PFSK-1 (cell line): Measurements from ENCODE around the gene TDRD3.

Experiments
- POLR2AphosphoS5 ChIP-seq: IDR thresholded peaks from 2 replicates; pipeline ENCODE4 v1.6.1; 2012; ENCODE audit warnings: low read depth, mild to moderate bottlenecking, control low read depth, low read length, moderate library complexity
- SIN3A ChIP-seq: IDR thresholded peaks from 2 replicates; pipeline ENCODE4 v1.6.1; 2012; ENCODE audit warnings: mild to moderate bottlenecking, low read length, moderate library complexity, borderline replicate concordance; ENCODE audit not compliant: insufficient read depth
- TF ChIP-seq, protein P1 (sequence below), 2 experiments: IDR thresholded peaks; 2 replicates each; pipeline versions ENCODE4 v1.6.1 to v1.8.0; 2011 to 2012; ENCODE audit warnings: low read depth in 2 of 2, low read length in 2 of 2, control low read depth in 1 of 2, inconsistent platforms in 1 of 2, mild to moderate bottlenecking in 1 of 2, moderate library complexity in 1 of 2; ENCODE audit not compliant: insufficient read depth in 1 of 2

DNA sequence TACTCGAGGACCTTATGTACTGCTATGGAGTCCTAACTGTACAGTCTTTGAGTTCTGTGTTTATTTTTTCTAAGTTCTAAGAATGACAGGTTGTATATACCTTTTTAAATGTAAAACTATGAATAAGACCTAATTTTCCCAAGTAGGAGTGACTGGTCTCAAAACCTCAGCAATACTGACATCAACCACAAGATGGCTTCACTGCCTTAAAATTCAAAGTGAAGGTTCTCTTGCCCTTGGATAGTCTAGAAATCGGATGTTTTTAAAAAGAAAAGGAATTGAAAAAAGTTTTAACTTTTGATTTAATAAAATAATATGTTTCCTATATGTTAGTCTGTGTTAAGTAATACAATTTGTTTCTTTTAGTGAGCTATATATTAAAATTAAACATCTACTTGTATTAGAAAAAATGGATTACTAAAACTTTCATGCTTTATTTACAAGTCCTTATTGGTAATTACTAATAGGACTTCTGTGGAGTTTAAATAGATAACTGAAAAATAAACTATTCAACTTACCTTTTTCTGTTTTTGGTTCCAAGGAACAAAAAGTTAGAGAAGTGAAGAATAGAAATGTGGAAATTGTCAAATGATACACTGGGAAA lies 52.0 kb downstream of the TDRD3 start:
- TF ChIP-seq, protein P1, sequence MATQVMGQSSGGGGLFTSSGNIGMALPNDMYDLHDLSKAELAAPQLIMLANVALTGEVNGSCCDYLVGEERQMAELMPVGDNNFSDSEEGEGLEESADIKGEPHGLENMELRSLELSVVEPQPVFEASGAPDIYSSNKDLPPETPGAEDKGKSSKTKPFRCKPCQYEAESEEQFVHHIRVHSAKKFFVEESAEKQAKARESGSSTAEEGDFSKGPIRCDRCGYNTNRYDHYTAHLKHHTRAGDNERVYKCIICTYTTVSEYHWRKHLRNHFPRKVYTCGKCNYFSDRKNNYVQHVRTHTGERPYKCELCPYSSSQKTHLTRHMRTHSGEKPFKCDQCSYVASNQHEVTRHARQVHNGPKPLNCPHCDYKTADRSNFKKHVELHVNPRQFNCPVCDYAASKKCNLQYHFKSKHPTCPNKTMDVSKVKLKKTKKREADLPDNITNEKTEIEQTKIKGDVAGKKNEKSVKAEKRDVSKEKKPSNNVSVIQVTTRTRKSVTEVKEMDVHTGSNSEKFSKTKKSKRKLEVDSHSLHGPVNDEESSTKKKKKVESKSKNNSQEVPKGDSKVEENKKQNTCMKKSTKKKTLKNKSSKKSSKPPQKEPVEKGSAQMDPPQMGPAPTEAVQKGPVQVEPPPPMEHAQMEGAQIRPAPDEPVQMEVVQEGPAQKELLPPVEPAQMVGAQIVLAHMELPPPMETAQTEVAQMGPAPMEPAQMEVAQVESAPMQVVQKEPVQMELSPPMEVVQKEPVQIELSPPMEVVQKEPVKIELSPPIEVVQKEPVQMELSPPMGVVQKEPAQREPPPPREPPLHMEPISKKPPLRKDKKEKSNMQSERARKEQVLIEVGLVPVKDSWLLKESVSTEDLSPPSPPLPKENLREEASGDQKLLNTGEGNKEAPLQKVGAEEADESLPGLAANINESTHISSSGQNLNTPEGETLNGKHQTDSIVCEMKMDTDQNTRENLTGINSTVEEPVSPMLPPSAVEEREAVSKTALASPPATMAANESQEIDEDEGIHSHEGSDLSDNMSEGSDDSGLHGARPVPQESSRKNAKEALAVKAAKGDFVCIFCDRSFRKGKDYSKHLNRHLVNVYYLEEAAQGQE (IDR thresholded peaks at IDR 0.05; ENCODE audit: insufficient read depth in 1 of 2, low read depth in 2 of 2, low read length in 2 of 2), result no peak
- TF ChIP-seq POLR2AphosphoS5 (no peak), SIN3A (no peak)
